Endothelial cell (in vitro differentiated cells): ENCODE data around the gene GAREM2. TPM values are rescaled to one million over a fixed set of nuclear protein-coding genes. Genes with fewer than 3 reads are reported as not detected.

ENCODE experiments used
- DNase-seq: peaks from one replicate; pipeline ENCODE4 v3.0.0; 2021; ENCODE audit warnings: low spot score
- H3K27ac Mint-ChIP-seq: one replicate; pipeline ENCODE4 v1.8.0; 2021; ENCODE audit warnings: mixed read lengths, inconsistent platforms; ENCODE audit not compliant: unreplicated experiment
- H3K27me3 Mint-ChIP-seq: one replicate; pipeline ENCODE4 v1.8.0; 2021; ENCODE audit warnings: mild to moderate bottlenecking, moderate library complexity, mixed read lengths, inconsistent platforms; ENCODE audit not compliant: unreplicated experiment
- H3K36me3 Mint-ChIP-seq: one replicate; pipeline ENCODE4 v1.8.0; 2021; ENCODE audit warnings: mild to moderate bottlenecking, low read depth, mixed read lengths, inconsistent platforms; ENCODE audit not compliant: unreplicated experiment
- H3K4me1 Mint-ChIP-seq: one replicate; pipeline ENCODE4 v1.8.0; 2021; ENCODE audit warnings: mild to moderate bottlenecking, mixed read lengths, inconsistent platforms; ENCODE audit not compliant: unreplicated experiment
- H3K4me3 Mint-ChIP-seq: one replicate; pipeline ENCODE4 v1.8.0; 2021; ENCODE audit warnings: mild to moderate bottlenecking, mixed read lengths, inconsistent platforms; ENCODE audit not compliant: unreplicated experiment
- H3K9me3 Mint-ChIP-seq: one replicate; pipeline ENCODE4 v1.8.0; 2021; ENCODE audit warnings: mixed read lengths, inconsistent platforms; ENCODE audit not compliant: unreplicated experiment
- total RNA-seq: library from RNA; stranded (reverse); fragmentation: NEBNext Ultra II Directional; extraction: Animal tissue kit (Norgen Biotek cat#: 25700); gene quantifications from one replicate; pipeline ENCODE4 v1.2.1, GENCODE V29; 2021; ENCODE audit not compliant: unreplicated experiment
- TF ChIP-seq, protein P1 (sequence below): fragments of 200-600 bp; sonication (generic); IDR thresholded peaks from one replicate; pipeline ENCODE4 v1.5.0; 2021; ENCODE audit warnings: antibody characterized with exemption; ENCODE audit not compliant: unreplicated experiment

GAREM2 gene
- total RNA-seq, 1 donor from 2014 or later = 4.6 TPM

DNA sequence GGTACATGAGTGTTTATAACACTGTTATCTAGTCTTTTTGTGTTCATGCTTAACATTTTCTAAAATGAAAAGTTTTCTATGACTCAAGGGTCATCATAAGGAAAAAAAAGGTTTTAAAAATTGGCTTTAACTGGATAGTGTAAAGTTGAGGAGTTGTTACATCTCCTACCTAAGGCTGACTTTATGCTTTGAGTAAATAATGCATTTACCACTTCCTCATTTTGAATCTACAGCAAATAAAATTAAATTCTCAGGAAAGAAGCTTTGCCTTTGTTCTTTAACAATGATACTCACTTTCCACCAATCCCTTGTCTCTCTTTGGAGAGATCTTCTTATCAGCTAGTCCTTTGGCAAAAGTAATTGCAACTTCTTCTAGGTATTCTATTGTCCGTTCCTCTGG, 41.9 kb downstream of the GAREM2 start:
- Mint-ChIP-seq H3K36me3 (peaks cover 31% of the 10 kb centered on the region), H3K27ac (no peak overlapping the region), H3K4me3 (no peak overlapping the region), H3K27me3 (no peaks in the 10 kb centered on the region), H3K4me1 (no peaks in the 10 kb centered on the region), H3K9me3 (no peaks in the 10 kb centered on the region)
- no peak for DNase-seq
- TF ChIP-seq, protein P1, sequence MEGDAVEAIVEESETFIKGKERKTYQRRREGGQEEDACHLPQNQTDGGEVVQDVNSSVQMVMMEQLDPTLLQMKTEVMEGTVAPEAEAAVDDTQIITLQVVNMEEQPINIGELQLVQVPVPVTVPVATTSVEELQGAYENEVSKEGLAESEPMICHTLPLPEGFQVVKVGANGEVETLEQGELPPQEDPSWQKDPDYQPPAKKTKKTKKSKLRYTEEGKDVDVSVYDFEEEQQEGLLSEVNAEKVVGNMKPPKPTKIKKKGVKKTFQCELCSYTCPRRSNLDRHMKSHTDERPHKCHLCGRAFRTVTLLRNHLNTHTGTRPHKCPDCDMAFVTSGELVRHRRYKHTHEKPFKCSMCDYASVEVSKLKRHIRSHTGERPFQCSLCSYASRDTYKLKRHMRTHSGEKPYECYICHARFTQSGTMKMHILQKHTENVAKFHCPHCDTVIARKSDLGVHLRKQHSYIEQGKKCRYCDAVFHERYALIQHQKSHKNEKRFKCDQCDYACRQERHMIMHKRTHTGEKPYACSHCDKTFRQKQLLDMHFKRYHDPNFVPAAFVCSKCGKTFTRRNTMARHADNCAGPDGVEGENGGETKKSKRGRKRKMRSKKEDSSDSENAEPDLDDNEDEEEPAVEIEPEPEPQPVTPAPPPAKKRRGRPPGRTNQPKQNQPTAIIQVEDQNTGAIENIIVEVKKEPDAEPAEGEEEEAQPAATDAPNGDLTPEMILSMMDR = no peak

DNA sequence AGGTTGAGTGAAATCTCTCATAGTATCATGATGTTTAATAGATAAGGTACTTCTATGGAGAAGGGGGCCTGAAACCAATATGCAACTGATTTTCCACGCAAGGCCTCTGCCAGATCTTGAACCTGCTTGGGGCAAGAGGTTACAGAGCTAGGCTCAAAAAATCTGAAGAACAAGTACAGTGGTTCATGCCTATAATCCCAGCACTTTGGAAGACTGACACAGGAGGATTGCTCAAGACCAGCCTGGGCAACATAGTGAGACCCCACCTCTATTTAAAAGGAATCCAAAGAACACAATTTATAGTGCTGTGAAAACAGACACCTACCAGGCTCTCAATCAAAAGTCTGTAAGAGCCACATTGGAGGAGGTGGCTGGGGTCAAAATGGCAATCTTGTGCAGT, 42.9 kb downstream of the GAREM2 start:
- Mint-ChIP-seq H3K4me1 (no peaks in the 10 kb centered on the region), H3K27ac (no peak overlapping the region), H3K4me3 (no peak overlapping the region), H3K36me3 (peaks cover 29% of the 10 kb centered on the region), H3K9me3 (no peaks in the 10 kb centered on the region), H3K27me3 (no peaks in the 10 kb centered on the region)
- TF ChIP-seq, protein P1 = no peak
- DNase-seq = no peak

DNA sequence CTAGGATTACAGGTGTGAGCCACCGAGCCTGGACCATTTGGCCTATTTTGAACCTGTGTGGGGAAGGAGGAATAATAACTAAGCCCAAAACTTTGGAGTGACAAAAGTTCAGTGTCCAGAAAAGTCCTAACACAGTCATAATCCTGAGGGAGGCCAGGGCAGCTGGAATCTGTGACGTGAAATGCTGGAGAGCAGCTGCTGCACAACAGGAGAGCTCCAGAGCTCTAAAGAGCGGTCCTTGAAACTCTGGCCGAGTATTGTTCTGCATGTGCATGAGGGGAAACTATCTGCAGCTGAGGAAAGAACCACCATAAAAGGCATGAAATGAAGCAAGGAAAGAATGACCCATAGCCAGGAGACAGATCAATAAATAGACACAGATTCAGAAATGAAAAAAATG, 43.7 kb downstream of the GAREM2 start:
- no peak overlapping the region for H3K27ac Mint-ChIP-seq
- H3K4me3 Mint-ChIP-seq = no peak overlapping the region
- TF ChIP-seq, protein P1 = no peak
- peaks cover 29% of the 10 kb centered on the region for H3K36me3 Mint-ChIP-seq
- no peaks in the 10 kb centered on the region for H3K27me3 Mint-ChIP-seq
- no peaks in the 10 kb centered on the region for H3K4me1 Mint-ChIP-seq
- DNase-seq = no peak
- H3K9me3 Mint-ChIP-seq = no peaks in the 10 kb centered on the region

DNA sequence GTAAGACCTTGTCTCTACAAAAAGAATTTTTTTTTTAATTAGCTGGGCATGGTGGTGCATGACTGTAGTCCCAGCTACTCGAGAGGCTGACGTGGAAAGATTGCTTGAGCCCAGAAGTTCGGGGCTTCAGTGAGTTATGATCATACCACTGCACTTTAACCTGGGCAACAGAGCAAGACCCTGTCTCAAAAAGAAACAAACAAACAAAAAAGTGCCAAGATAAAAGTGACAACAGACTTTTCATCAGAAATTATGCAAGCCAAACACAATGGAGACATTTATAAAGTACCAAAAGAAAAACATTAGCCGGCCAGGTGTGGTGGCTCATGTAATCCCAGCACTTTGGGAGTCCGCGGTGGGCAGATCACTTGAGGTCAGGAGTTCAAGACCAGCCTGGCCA, 44.8 kb downstream of the GAREM2 start:
- H3K36me3 Mint-ChIP-seq = peaks cover 30% of the 10 kb centered on the region
- H3K27me3 Mint-ChIP-seq = no peaks in the 10 kb centered on the region
- H3K4me3 Mint-ChIP-seq = no peak overlapping the region
- TF ChIP-seq, protein P1 = no peak
- DNase-seq = no peak
- no peaks in the 10 kb centered on the region for H3K9me3 Mint-ChIP-seq
- no peak overlapping the region for H3K27ac Mint-ChIP-seq
- no peaks in the 10 kb centered on the region for H3K4me1 Mint-ChIP-seq

DNA sequence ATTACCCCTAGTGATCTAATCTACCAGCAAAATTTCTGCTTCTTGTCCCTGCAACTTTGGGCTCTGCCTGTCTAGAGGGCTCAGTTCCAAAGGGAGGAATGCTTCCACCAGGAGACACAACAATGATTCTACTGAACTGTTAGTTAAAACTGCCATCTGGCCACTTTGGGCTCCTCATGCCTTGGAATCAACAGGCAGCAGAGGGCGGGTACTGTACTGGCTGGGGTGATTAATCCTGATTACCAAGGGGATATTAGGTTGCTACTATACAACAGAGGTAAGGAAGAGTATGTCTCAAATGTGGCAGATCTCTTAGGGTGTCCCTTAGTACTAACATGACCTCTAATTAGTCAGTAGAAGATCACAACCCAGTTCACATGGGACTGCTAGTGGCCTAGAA, 50.1 kb downstream of the GAREM2 start:
- Mint-ChIP-seq H3K27ac (no peak overlapping the region), H3K4me3 (no peak overlapping the region), H3K27me3 (no peaks in the 10 kb centered on the region), H3K4me1 (no peaks in the 10 kb centered on the region), H3K9me3 (no peaks in the 10 kb centered on the region), H3K36me3 (peaks cover 23% of the 10 kb centered on the region)
- DNase-seq = no peak
- TF ChIP-seq, protein P1 = no peak
